NCI-H526 (cell line): ENCODE measurements around the gene CHSY1.

Source experiments
- DNase-seq, 2 experiments: peaks; one replicate each; lab custom pipeline; 2025; lab: John Stamatoyannopoulos, UW

Gene CHSY1

GRCh38 chr15:101210466-101210865, 41.4 kb downstream of the CHSY1 start:
- DNase-seq = no peak

GRCh38 chr15:101210058-101210457, 41.8 kb downstream of the CHSY1 start:
- DNase-seq = no peak

DNA sequence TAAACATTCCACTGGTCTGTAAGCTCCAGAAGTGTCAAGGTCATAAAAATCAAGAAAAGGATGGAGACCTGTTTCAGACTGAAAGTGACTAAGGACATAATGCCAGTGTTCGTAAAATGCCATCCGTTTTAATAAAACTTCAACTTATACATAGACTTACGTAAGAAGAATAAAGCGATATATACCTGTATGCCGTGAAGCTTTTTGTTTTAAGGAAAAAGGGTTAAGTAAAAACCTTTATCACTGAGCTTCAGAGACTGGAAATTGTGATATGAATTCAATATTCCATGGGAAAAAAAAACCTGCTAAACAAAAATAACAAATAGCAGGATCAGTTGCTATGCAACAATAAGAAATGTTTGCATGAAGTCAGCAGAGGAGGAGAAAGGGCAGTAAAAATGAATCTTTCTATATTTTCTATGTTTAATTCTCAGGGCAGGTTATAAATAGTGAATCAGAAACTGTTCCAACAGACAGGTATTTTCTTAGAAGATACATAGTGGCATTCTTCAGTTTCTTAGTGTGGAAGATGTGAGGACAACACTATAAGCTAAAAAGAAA, 42.5 kb downstream of the CHSY1 start:
- DNase-seq = no peak

DNA sequence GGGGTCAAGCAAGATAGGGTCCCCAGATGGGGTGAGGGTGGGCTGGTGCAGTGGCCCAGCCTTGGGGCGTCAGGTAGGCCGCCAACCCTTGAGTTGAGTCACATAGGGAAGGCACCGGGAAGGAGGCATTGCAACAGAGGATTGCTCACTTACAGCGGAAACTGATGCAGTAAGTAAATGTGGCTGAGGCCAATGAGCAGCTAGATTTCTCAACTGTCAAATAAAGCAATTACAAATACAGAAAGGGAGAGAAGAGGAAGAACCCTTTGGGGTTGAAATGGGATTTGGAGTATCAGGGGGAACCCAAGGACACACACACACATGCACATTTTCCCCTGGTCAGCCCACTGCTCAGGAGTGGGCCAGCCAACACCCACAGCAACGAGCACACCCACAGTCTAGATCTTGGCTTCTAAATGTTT, 44.0 kb downstream of the CHSY1 start:
- DNase-seq = no peak

DNA sequence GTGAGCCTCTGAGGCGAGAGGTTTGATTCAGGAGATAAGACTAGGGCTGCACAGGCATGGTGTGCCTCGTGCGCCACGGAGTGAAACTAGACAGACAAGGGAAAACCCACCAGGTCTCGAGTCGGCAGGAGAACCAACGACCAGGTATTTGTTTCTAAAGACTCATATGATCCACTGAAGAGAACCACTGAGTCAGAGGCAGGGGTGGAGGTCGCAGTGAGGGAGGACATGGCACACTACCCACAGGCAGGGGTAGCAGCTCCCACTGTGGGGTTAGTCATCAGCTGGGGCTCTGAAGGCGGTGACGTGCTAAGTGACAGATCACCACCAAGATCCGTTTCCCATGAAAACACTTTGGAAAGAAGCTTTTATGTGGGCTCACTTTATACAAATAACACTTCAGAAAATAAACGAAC, 45.7 kb downstream of the CHSY1 start:
- DNase-seq = no peak

GRCh38 chr15:101204739-101205535, 46.9 kb downstream of the CHSY1 start:
- no peak for DNase-seq

- DNase-seq = no peak
Measured at GRCh38 chr15:101203607-101204189, 48.1 kb downstream of the CHSY1 start.

DNA sequence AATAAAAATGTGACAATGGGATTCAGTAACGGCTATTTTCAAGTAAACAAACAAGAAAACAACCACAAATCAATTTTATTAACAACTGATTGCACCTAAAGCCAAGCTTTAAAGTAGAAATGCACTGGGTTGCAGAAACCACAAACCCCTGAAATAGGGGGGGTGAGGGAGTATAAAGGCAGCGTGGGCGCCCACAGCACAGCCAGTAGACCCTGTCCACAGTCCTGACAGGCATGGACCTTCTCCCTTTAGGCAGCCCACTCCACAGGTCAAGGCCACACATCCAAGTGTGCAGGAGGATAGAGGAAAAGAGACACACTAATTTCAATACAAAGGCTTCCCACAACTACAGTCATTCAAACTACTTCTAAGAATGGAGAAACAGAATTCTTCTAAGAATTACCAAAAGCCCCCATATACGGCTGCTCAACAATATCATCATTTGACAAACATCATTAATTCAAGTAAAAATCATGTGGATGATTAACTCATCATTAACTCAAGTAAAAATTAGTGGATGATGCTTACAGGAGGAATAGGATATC, 48.7 kb downstream of the CHSY1 start:
- DNase-seq = no peak

- no peak for DNase-seq
Measured at GRCh38 chr15:101201411-101202174, 50.3 kb downstream of the CHSY1 start.

DNA sequence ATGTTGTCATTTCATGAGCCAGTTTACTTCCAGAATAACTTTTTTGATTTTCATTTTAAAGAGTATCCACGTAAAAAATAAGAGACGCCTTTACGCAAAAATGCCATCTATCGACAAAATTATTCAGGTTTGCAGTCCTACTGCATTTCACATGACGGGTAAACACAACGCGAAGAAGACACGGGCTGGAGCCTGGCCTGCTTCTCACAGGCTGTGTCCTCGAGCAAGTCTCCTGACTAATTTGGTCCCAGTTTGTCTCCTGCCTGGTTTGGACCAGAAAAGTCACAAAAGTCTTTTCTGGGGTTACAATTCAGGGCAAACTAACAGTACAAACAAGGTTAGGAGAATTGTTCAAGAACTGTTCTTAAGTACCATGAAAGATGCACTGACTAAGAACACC, 51.7 kb downstream of the CHSY1 start:
- no peak for DNase-seq

- DNase-seq = no peak
Measured at GRCh38 chr15:101198800-101199199, 53.0 kb downstream of the CHSY1 start.

- no peak for DNase-seq
Measured at GRCh38 chr15:101198031-101198575, 53.7 kb downstream of the CHSY1 start.

GRCh38 chr15:101194546-101195125, 57.2 kb downstream of the CHSY1 start:
- no peak for DNase-seq

DNA sequence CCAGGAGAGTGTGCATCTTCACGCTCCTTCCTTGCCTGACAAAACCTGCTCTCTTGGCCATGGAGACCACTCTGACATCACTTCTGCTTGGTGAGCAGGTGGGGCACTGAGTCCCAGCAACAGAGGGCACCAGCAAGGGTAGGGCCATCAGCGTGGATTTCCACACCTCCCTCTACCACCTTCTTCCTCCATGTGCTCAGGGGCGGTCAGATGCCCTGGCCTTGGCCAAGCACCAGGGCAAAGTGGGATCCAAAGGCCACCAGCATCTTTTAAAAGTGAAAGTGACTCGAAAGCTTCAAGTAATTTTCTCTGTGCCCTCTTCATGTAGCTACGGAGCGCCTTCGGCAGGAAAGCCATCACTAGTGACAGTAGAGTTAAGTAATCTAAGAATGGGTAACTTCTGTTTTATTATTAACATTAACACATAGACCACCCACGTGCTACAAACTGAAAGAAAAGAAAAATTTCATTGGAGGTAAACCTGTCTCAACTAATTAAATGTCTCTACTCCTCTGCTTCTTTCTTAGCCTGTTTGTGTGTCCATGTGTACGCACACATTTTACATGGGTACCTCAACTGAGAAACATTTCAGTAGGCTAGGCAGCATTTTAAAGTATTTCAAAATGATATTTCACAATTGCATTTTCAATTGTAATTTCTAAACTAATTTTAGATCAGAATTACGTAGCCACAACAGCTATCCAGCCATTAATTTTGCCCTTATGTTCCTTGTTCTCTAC, 57.9 kb downstream of the CHSY1 start:
- DNase-seq = no peak

- no peak for DNase-seq
Measured at GRCh38 chr15:101193120-101193644, 58.7 kb downstream of the CHSY1 start.

- no peak for DNase-seq
Measured at GRCh38 chr15:101192081-101192480, 59.8 kb downstream of the CHSY1 start.

DNA sequence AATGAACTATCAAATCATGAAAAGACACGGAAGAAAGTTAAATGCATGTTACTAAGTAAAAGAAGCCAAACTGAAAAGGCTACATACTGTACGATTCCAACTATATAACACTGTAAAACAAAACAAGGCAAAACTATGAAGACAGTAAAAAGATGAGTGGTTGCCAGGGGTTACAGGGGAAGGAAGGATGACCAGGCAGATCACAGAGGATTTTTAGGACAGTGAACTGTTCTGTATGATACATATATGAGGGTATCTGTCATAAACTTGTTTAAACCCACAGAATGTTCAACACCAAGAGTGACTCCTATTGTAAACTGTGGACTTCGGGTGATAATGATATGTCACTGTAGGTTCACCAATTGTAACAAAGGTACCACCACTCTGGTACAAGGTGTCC, 60.6 kb downstream of the CHSY1 start:
- no peak for DNase-seq

DNA sequence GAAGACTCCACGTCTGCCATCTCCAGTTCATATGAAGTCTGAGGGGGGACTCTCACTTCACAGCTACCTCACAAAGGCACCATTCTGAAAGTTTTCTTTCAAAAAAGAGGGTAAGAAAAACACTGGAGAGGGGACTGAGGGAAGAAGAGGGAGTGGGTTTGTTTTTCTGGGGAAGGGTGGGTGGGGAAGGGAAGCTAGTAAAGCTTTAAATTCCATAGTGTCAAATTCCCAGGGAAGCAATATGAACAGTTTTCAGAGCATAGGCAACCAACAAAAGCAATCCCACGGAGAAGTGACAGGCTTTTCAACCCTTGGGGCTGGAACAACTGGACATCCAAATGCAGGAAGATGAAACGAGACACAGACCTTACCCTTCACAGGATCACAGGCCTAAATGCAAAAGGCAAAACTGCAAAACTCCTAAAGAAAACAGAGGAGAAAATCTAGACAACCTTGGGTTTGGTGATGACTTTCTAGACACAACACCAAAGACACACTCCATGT, 61.7 kb downstream of the CHSY1 start:
- DNase-seq = no peak

- DNase-seq = no peak
Measured at GRCh38 chr15:101189409-101190091, 62.3 kb downstream of the CHSY1 start.
